IMR-90 (cell line): ENCODE results near the gene RPS16. TPM values are rescaled to one million over a fixed set of nuclear protein-coding genes. Genes with fewer than 3 reads are reported as not detected.

ENCODE experiments used
- ATAC-seq: fragments of 200-7000 bp; cut with Tn5 transposase; 2 replicates; pipeline ENCODE4 v1.9.1; 2020; ENCODE audit warnings: low read depth, mild to moderate bottlenecking, moderate library complexity
- BruUV-seq: library from RNA; stranded (reverse); fragments of 400-500 nt; replicated peaks from 2 replicates; lab custom pipeline; 2021; lab: Mats Ljungman, UMichigan
- CTCF ChIA-PET: fragments of 300-600 bp; formaldehyde crosslinking; extraction: SDS; loops from one replicate; lab custom pipeline; 2021; ENCODE audit warnings: antibody characterized with exemption; lab: Yijun Ruan, JAX
- POLR2A ChIA-PET: fragments of 300-600 bp; sonication (Branson Sonifier 250); formaldehyde crosslinking; loops from one replicate; lab custom pipeline; 2022; ENCODE audit warnings: antibody characterized with exemption; ENCODE audit not compliant: unreplicated experiment; lab: Charles Lee
- DNase-seq: peaks from one replicate; pipeline ENCODE4 v3.0.0; 2013
- H2AFZ ChIP-seq: replicated peaks from 2 replicates; pipeline ENCODE3; 2013; ENCODE audit warnings: low read length, mild to moderate bottlenecking; ENCODE audit not compliant: poor library complexity
- H2AK5ac ChIP-seq: 2 replicates; pipeline ENCODE4 v1.6.1; 2013; ENCODE audit warnings: low read depth, low read length, inconsistent platforms
- H2AK9ac ChIP-seq: replicated peaks from 2 replicates; pipeline ENCODE3; 2013; ENCODE audit warnings: mild to moderate bottlenecking, low read depth, low read length, moderate library complexity; ENCODE audit not compliant: poor library complexity
- H2BK120ac ChIP-seq: 2 replicates; pipeline ENCODE4 v1.6.1; 2013; ENCODE audit warnings: low read depth, low read length, inconsistent platforms
- H2BK15ac ChIP-seq: 3 replicates; pipeline ENCODE4 v1.6.1; 2013; ENCODE audit warnings: low read depth, low read length, inconsistent platforms
- H2BK20ac ChIP-seq: 2 replicates; pipeline ENCODE4 v1.6.1; 2013; ENCODE audit warnings: low read depth, mild to moderate bottlenecking, inconsistent platforms, low read length, moderate library complexity
- H2BK5ac ChIP-seq: 2 replicates; pipeline ENCODE4 v1.6.1; 2013; ENCODE audit warnings: mild to moderate bottlenecking, low read depth, low read length, inconsistent platforms; ENCODE audit not compliant: poor library complexity, severe bottlenecking
- H3K14ac ChIP-seq: replicated peaks from 2 replicates; pipeline ENCODE4 v1.6.1; 2013; ENCODE audit warnings: low read depth, low read length, inconsistent platforms
- H3K18ac ChIP-seq: 2 replicates; pipeline ENCODE4 v1.6.1; 2013; ENCODE audit warnings: low read depth, low read length, control low read depth
- H3K23ac ChIP-seq: 2 replicates; pipeline ENCODE4 v1.6.1; 2013; ENCODE audit warnings: low read depth, low read length, inconsistent platforms
- H3K27ac ChIP-seq: 2 replicates; pipeline ENCODE4 v1.5.1; 2013; ENCODE audit warnings: mild to moderate bottlenecking, control low read depth, low read length; ENCODE audit not compliant: insufficient read depth
- H3K27me3 ChIP-seq: 2 replicates; pipeline ENCODE4 v1.6.1; 2013; ENCODE audit warnings: low read length; ENCODE audit not compliant: control insufficient read depth, insufficient read depth
- H3K36me3 ChIP-seq: 2 replicates; pipeline ENCODE4 v1.6.1; 2013; ENCODE audit warnings: low read length, mixed read lengths; ENCODE audit not compliant: control insufficient read depth, insufficient read depth
- H3K4ac ChIP-seq: 2 replicates; pipeline ENCODE4 v1.6.1; 2013; ENCODE audit warnings: low read depth, low read length, inconsistent platforms
- H3K4me1 ChIP-seq: 2 replicates; pipeline ENCODE4 v1.6.1; 2013; ENCODE audit warnings: low read length, mixed read lengths; ENCODE audit not compliant: control insufficient read depth, insufficient read depth
- H3K4me2 ChIP-seq: 2 replicates; pipeline ENCODE4 v1.6.1; 2013; ENCODE audit warnings: low read depth, mild to moderate bottlenecking, control low read depth, low read length, moderate library complexity
- H3K4me3 ChIP-seq: 2 replicates; pipeline ENCODE4 v1.5.1; 2013; ENCODE audit warnings: low read depth, mild to moderate bottlenecking, control low read depth, low read length, moderate library complexity; ENCODE audit not compliant: insufficient read depth
- H3K56ac ChIP-seq: 2 replicates; pipeline ENCODE4 v1.6.1; 2013; ENCODE audit warnings: low read length, inconsistent platforms; ENCODE audit not compliant: insufficient read depth; ENCODE audit errors: extremely low read depth
- H3K79me1 ChIP-seq, 2 experiments: 2 replicates each; pipeline ENCODE4 v1.6.1; 2013; ENCODE audit warnings: low read length in 2 of 2, inconsistent platforms in 1 of 2, low read depth in 1 of 2
- H3K9ac ChIP-seq: 2 replicates; pipeline ENCODE4 v1.6.1; 2013; ENCODE audit warnings: low read depth, low read length, control low read depth
- H3K9me1 ChIP-seq: 2 replicates; pipeline ENCODE4 v1.6.1; 2013; ENCODE audit warnings: low read length, inconsistent platforms; ENCODE audit not compliant: insufficient read depth
- H3K9me3 ChIP-seq: 2 replicates; pipeline ENCODE4 v1.6.1; 2013; ENCODE audit warnings: low read length; ENCODE audit not compliant: control insufficient read depth, insufficient read depth
- H4K20me1 ChIP-seq: 2 replicates; pipeline ENCODE4 v1.6.1; 2013; ENCODE audit warnings: low read length, inconsistent platforms; ENCODE audit not compliant: insufficient read depth
- H4K5ac ChIP-seq: 2 replicates; pipeline ENCODE4 v1.6.1; 2013; ENCODE audit warnings: mild to moderate bottlenecking, low read depth, low read length, control low read depth
- H4K8ac ChIP-seq, 2 experiments: 2 replicates each; pipeline ENCODE4 v1.6.1; 2013; ENCODE audit warnings: low read depth in 2 of 2, low read length in 2 of 2, control low read depth in 1 of 2, inconsistent platforms in 1 of 2
- H4K91ac ChIP-seq: 2 replicates; pipeline ENCODE4 v1.6.1; 2013; ENCODE audit warnings: low read depth, low read length, inconsistent platforms; ENCODE audit not compliant: insufficient read depth
- BHLHE40 ChIP-seq: fragments of 150-350 bp; IDR thresholded peaks from 2 replicates; pipeline ENCODE4 v1.6.1; 2016; ENCODE audit warnings: mild to moderate bottlenecking, low read depth, low read length
- CEBPB ChIP-seq: IDR thresholded peaks from 2 replicates; pipeline ENCODE4 v1.6.1; 2012; ENCODE audit warnings: low read depth, low read length, improper control_type of control experiment
- CHD1 ChIP-seq: IDR thresholded peaks from 2 replicates; pipeline ENCODE4 v1.6.1; 2012; ENCODE audit warnings: low read depth, low read length, improper control_type of control experiment
- CTCF ChIP-seq: conservative IDR thresholded peaks from 2 replicates; pipeline ENCODE4 v1.5.1; 2012; ENCODE audit warnings: mild to moderate bottlenecking, low read depth, low read length, improper control_type of control experiment
- ELK1 ChIP-seq: fragments of 150-350 bp; IDR thresholded peaks from 2 replicates; pipeline ENCODE4 v1.6.1; 2016; ENCODE audit warnings: low read depth, mild to moderate bottlenecking, low read length, moderate library complexity, borderline replicate concordance
- FOS ChIP-seq: fragments of 150-350 bp; IDR thresholded peaks from 2 replicates; pipeline ENCODE4 v1.6.1; 2016; ENCODE audit warnings: low read depth, low read length
- MAFK ChIP-seq: IDR thresholded peaks from 2 replicates; pipeline ENCODE4 v1.6.1; 2012; ENCODE audit warnings: low read depth, low read length, improper control_type of control experiment
- MAZ ChIP-seq: IDR thresholded peaks from 2 replicates; pipeline ENCODE4 v1.6.1; 2012; ENCODE audit warnings: low read depth, mild to moderate bottlenecking, low read length, improper control_type of control experiment, moderate library complexity, borderline replicate concordance
- MXI1 ChIP-seq: IDR thresholded peaks from 2 replicates; pipeline ENCODE4 v1.6.1; 2012; ENCODE audit warnings: low read depth, mild to moderate bottlenecking, low read length, moderate library complexity, borderline replicate concordance
- POLR2A ChIP-seq: IDR thresholded peaks from 2 replicates; pipeline ENCODE4 v1.6.1; 2012; ENCODE audit warnings: mild to moderate bottlenecking, low read depth, low read length
- RAD21 ChIP-seq: IDR thresholded peaks from 2 replicates; pipeline ENCODE4 v1.6.1; 2012; ENCODE audit warnings: low read length, improper control_type of control experiment
- RCOR1 ChIP-seq: IDR thresholded peaks from 2 replicates; pipeline ENCODE4 v1.6.1; 2012; ENCODE audit warnings: mild to moderate bottlenecking, low read length, improper control_type of control experiment; ENCODE audit not compliant: insufficient replicate concordance
- RFX5 ChIP-seq: IDR thresholded peaks from 2 replicates; pipeline ENCODE4 v1.8.0; 2012; ENCODE audit warnings: low read depth, mild to moderate bottlenecking, low read length, moderate library complexity
- SMC3 ChIP-seq: fragments of 150-350 bp; IDR thresholded peaks from 2 replicates; pipeline ENCODE4 v1.6.1; 2016; ENCODE audit warnings: low read depth, mild to moderate bottlenecking, antibody characterized with exemption, low read length, moderate library complexity
- USF2 ChIP-seq: fragments of 150-350 bp; IDR thresholded peaks from 2 replicates; pipeline ENCODE4 v1.6.1; 2017; ENCODE audit warnings: mild to moderate bottlenecking, antibody characterized with exemption, low read length, low read depth
- WGBS, 2 experiments: methylation state at CpG; one replicate each; pipeline versions ENCODE4 v1.1.5 to v1.1.7; 2013; ENCODE audit warnings: missing lambda C conversion rate in 2 of 2; ENCODE audit not compliant: insufficient read length in 1 of 2; ENCODE audit errors: extremely low coverage in 2 of 2; 5-methylcytosine and 5-hydroxymethylcytosine counted together
- dilution Hi-C: fragments of 300-500 bp; cut with HindIII; formaldehyde crosslinking; loops from one replicate; pipeline ENCODE4 v1.14.3; 2018; ENCODE audit warnings: low sequenced_read_pairs; ENCODE audit not compliant: unreplicated experiment
- in situ Hi-C: fragments of 300-500 bp; cut with MboI; formaldehyde crosslinking; loops from 3 replicates; pipeline ENCODE4 v1.14.3; 2019; ENCODE audit warnings: low sequenced_read_pairs, inconsistent platforms, mixed read lengths
- intact Hi-C: fragments of 100-400 bp; cut with micrococcal nuclease; formaldehyde crosslinking; loops from 2 replicates; pipeline ENCODE4 v1.10.0; 2022
- polyA plus RNA-seq, 3 experiments: library from polyadenylated mRNA; depleted of rRNA; stranded (reverse); fragments of >200 nt; gene quantifications; 2 replicates each; pipeline ENCODE4 v1.2.3, GENCODE V29; 2012; ENCODE audit warnings: low replicate concordance in 1 of 3
- total RNA-seq: library from RNA; depleted of rRNA; stranded (reverse); fragments of >200 nt; gene quantifications from 2 replicates; pipeline ENCODE4 v1.2.3, GENCODE V29; 2012

Gene RPS16
- total and polyA plus RNA-seq, 2 of the 4 experiments (the other 2 are of a cell fraction), result 320 to 3,500 TPM

- ATAC-seq (no peak), DNase-seq (no peak)
- Histone ChIP-seq H3K4me2 (no peak overlapping the region), H3K36me3 (peaks cover 63% of the 10 kb centered on the region), H3K4ac (no peak overlapping the region), H2AFZ (no peak overlapping the region), H2AK9ac (no peak overlapping the region), H3K18ac (no peak overlapping the region), H3K27ac (no peak overlapping the region), H3K27me3 (no peaks in the 10 kb centered on the region), H3K9me1 (peaks cover 11% of the 10 kb centered on the region), H3K9me3 (no peaks in the 10 kb centered on the region), H2BK20ac (no peak overlapping the region), H2AK5ac (no peak overlapping the region), H2BK5ac (no peak overlapping the region), H2BK15ac (no peak overlapping the region), H3K4me1 (peaks cover 5% of the 10 kb centered on the region), H3K14ac (no peak overlapping the region), H3K23ac (no peak overlapping the region), H4K91ac (no peak overlapping the region), H3K4me3 (no peak overlapping the region), H4K8ac (no peak overlapping the region), H2BK120ac (no peak overlapping the region), H4K5ac (no peak overlapping the region), H4K20me1 (peaks cover 16% of the 10 kb centered on the region), H3K9ac (no peak overlapping the region), H3K56ac (no peak overlapping the region), H3K79me1 (peaks cover 7 to 62% of the 10 kb centered on the region in 2 experiments)
- in situ Hi-C loops, result no loop called here
- no TSS peak for BruUV-seq
- dilution Hi-C loops, result no loop called here
- ChIA-PET POLR2A (interaction anchor here (0.6 kb wide), 1 partner anchor 17 kb away, joined by 8 read pairs; no protein-coding TSS in a partner anchor), CTCF (interaction anchor here (0.5 kb wide), 1 partner anchor 17 kb away, joined by 8 read pairs; no protein-coding TSS in a partner anchor)
- intact Hi-C loops, result no loop called here
- 89% methylated on average over 21 of the region's 35 CpGs; no CpG with 5 or more reads in 1 of the 2 experiments for WGBS, 2 experiments
- TF ChIP-seq MAFK, result no peak
- TF ChIP-seq RCOR1, result no peak
- no peak for TF ChIP-seq MXI1
- no peak for TF ChIP-seq SMC3
- no peak for TF ChIP-seq BHLHE40
- no peak for TF ChIP-seq CHD1
- no peak for TF ChIP-seq USF2
- TF ChIP-seq FOS, result no peak
- TF ChIP-seq CEBPB, result no peak
- no peak for TF ChIP-seq RAD21
- TF ChIP-seq RFX5, result no peak
- no peak for TF ChIP-seq ELK1
- no peak for TF ChIP-seq MAZ
- TF ChIP-seq POLR2A, result no peak
- TF ChIP-seq CTCF, result no peak
These were observed 12.3 kb downstream of the RPS16 start for GRCh38 chr19:39423258-39424086.
